Trophoblast cell (in vitro differentiated cells and primary cell): ENCODE measurements around the gene AMN1.
A peak's percentile ranks its signal among the peaks of the same experiment; 100 is the strongest.

Experiments
- DNase-seq, 2 donors: peaks; one replicate each; pipeline ENCODE4 v3.0.0-alpha.2; 2016
- H2AFZ ChIP-seq: 2 replicates; pipeline ENCODE4 v1.6.1; 2013; ENCODE audit warnings: low read length, moderate library complexity, mild to moderate bottlenecking; ENCODE audit not compliant: insufficient read depth, poor library complexity
- H2AK5ac ChIP-seq: 2 replicates; pipeline ENCODE4 v1.6.1; 2013; ENCODE audit warnings: mild to moderate bottlenecking, low read length
- H2BK120ac ChIP-seq: 2 replicates; pipeline ENCODE4 v1.6.1; 2013; ENCODE audit warnings: low read length, mild to moderate bottlenecking, moderate library complexity; ENCODE audit not compliant: insufficient read depth, poor library complexity
- H2BK12ac ChIP-seq: 2 replicates; pipeline ENCODE4 v1.6.1; 2013; ENCODE audit warnings: mild to moderate bottlenecking, low read length, moderate library complexity
- H2BK5ac ChIP-seq: 2 replicates; pipeline ENCODE4 v1.6.1; 2013; ENCODE audit warnings: low read length, low read depth, moderate library complexity, mild to moderate bottlenecking; ENCODE audit not compliant: poor library complexity
- H3K14ac ChIP-seq: 2 replicates; pipeline ENCODE4 v1.6.1; 2013; ENCODE audit warnings: mild to moderate bottlenecking, low read length
- H3K18ac ChIP-seq: 2 replicates; pipeline ENCODE4 v1.6.1; 2013; ENCODE audit warnings: mild to moderate bottlenecking, low read length
- H3K23ac ChIP-seq: 2 replicates; pipeline ENCODE4 v1.6.1; 2013; ENCODE audit warnings: low read length
- H3K27ac ChIP-seq: 2 replicates; pipeline ENCODE4 v1.5.1; 2013; ENCODE audit warnings: low read depth, mild to moderate bottlenecking, inconsistent platforms, low read length, moderate library complexity
- H3K27me3 ChIP-seq: 2 replicates; pipeline ENCODE4 v1.6.1; 2013; ENCODE audit warnings: inconsistent platforms, mild to moderate bottlenecking, low read length, moderate library complexity; ENCODE audit not compliant: insufficient read depth
- H3K36me3 ChIP-seq, 2 experiments: 1 replicate in 1 of 2; 2 replicates in 1 of 2; pipeline ENCODE4 v1.6.1; 2013; ENCODE audit warnings: low read length in 2 of 2, mild to moderate bottlenecking in 2 of 2, moderate library complexity in 1 of 2; ENCODE audit not compliant: insufficient read depth in 2 of 2, control insufficient read depth in 1 of 2
- H3K4ac ChIP-seq: 2 replicates; pipeline ENCODE4 v1.6.1; 2013; ENCODE audit warnings: low read depth, mild to moderate bottlenecking, low read length, moderate library complexity
- H3K4me1 ChIP-seq, 2 experiments: 1 replicate in 1 of 2; 2 replicates in 1 of 2; pipeline ENCODE4 v1.6.1; 2013; ENCODE audit warnings: low read length in 2 of 2, mild to moderate bottlenecking in 2 of 2, moderate library complexity in 1 of 2; ENCODE audit not compliant: insufficient read depth in 2 of 2, control insufficient read depth in 1 of 2
- H3K4me2 ChIP-seq: 2 replicates; pipeline ENCODE4 v1.6.1; 2013; ENCODE audit warnings: inconsistent platforms, mild to moderate bottlenecking, low read length, moderate library complexity
- H3K4me3 ChIP-seq: 2 replicates; pipeline ENCODE4 v1.5.1; 2013; ENCODE audit warnings: mild to moderate bottlenecking, low read depth, low read length, inconsistent platforms
- H3K79me1 ChIP-seq: one replicate; pipeline ENCODE4 v1.6.1; 2013; ENCODE audit warnings: low read length
- H3K79me2 ChIP-seq: 2 replicates; pipeline ENCODE4 v1.6.1; 2013; ENCODE audit warnings: low read length, mild to moderate bottlenecking; ENCODE audit not compliant: control insufficient read depth, insufficient read depth, poor library complexity
- H3K9ac ChIP-seq: 2 replicates; pipeline ENCODE4 v1.6.1; 2013; ENCODE audit warnings: mild to moderate bottlenecking, low read length
- H3K9me3 ChIP-seq: 2 replicates; pipeline ENCODE4 v1.6.1; 2013; ENCODE audit warnings: low read depth, mild to moderate bottlenecking, control low read depth, inconsistent platforms, low read length; ENCODE audit not compliant: insufficient read depth
- H4K12ac ChIP-seq: 2 replicates; pipeline ENCODE4 v1.6.1; 2013; ENCODE audit warnings: low read depth, mild to moderate bottlenecking, low read length, moderate library complexity
- H4K8ac ChIP-seq: 2 replicates; pipeline ENCODE4 v1.6.1; 2013; ENCODE audit warnings: low read depth, mild to moderate bottlenecking, low read length, moderate library complexity
- H4K91ac ChIP-seq: one replicate; pipeline ENCODE4 v1.6.1; 2013; ENCODE audit warnings: low read depth, mild to moderate bottlenecking, low read length, moderate library complexity
- whole genome bisulfite sequencing: extraction: QIAGEN DNeasy Blood & Tissue Kit; methylation state at CpG from one replicate; pipeline ENCODE4 v1.1.7; 2013; ENCODE audit warnings: missing lambda C conversion rate; ENCODE audit not compliant: insufficient read length, insufficient coverage; ENCODE audit errors: extremely low coverage; 5-methylcytosine and 5-hydroxymethylcytosine counted together

Gene AMN1

GRCh38 chr12:31687101-31687527, 41.7 kb downstream of the AMN1 start:
- no CpG with 5 or more reads among the region's 3 CpGs for WGBS

GRCh38 chr12:31685801-31686200, 43.0 kb downstream of the AMN1 start:
- no peak for DNase-seq
- Histone ChIP-seq H3K79me2 (no peaks in the 10 kb centered on the region), H3K27ac (no peak overlapping the region), H2BK120ac (no peak overlapping the region), H2BK12ac (no peak overlapping the region), H3K9me3 (peaks cover 3% of the 10 kb centered on the region), H3K23ac (no peak overlapping the region), H2AK5ac (no peak overlapping the region), H3K4me3 (no peak overlapping the region), H4K91ac (no peak overlapping the region), H3K79me1 (no peaks in the 10 kb centered on the region), H3K18ac (no peak overlapping the region), H3K27me3 (no peaks in the 10 kb centered on the region), H4K8ac (no peak overlapping the region), H2BK5ac (no peak overlapping the region), H2AFZ (no peak overlapping the region), H3K4me1 (no peaks in the 10 kb centered on the region), H3K4ac (no peak overlapping the region), H3K4me2 (no peak overlapping the region), H4K12ac (no peak overlapping the region), H3K9ac (no peak overlapping the region), H3K14ac (no peak overlapping the region), H3K36me3 (peaks cover 0 to 7% of the 10 kb centered on the region in 2 experiments)
- no CpG with 5 or more reads among the region's 3 CpGs for WGBS

More at GRCh38 chr12:31687101-31687527, 41.7 kb downstream of the AMN1 start:
- Histone ChIP-seq H3K9ac (no peak overlapping the region), H3K23ac (no peak overlapping the region), H4K12ac (no peak overlapping the region), H4K8ac (no peak overlapping the region), H4K91ac (no peak overlapping the region), H2AFZ (no peak overlapping the region), H3K79me2 (no peaks in the 10 kb centered on the region), H2AK5ac (no peak overlapping the region), H3K27me3 (no peaks in the 10 kb centered on the region), H3K4me3 (no peak overlapping the region), H3K79me1 (no peaks in the 10 kb centered on the region), H3K4ac (no peak overlapping the region), H3K36me3 (peaks cover 0 to 7% of the 10 kb centered on the region in 2 experiments), H2BK120ac (no peak overlapping the region), H3K4me2 (no peak overlapping the region), H2BK5ac (no peak overlapping the region), H3K14ac (no peak overlapping the region), H2BK12ac (no peak overlapping the region), H3K9me3 (peaks cover 3% of the 10 kb centered on the region), H3K27ac (no peak overlapping the region), H3K4me1 (no peaks in the 10 kb centered on the region), H3K18ac (no peak overlapping the region)
- DNase-seq, result peak in 1 of 2 donors; percentile 3

- Histone ChIP-seq H3K27ac (no peak overlapping the region), H3K4me3 (no peak overlapping the region), H4K12ac (no peak overlapping the region), H3K27me3 (no peaks in the 10 kb centered on the region), H3K14ac (no peak overlapping the region), H3K23ac (no peak overlapping the region), H3K79me1 (no peaks in the 10 kb centered on the region), H2AK5ac (no peak overlapping the region), H3K9me3 (peaks cover 3% of the 10 kb centered on the region), H3K18ac (no peak overlapping the region), H3K4me1 (no peaks in the 10 kb centered on the region), H3K4me2 (no peak overlapping the region), H3K79me2 (no peaks in the 10 kb centered on the region), H4K8ac (no peak overlapping the region), H2AFZ (no peak overlapping the region), H3K36me3 (peaks cover 0 to 7% of the 10 kb centered on the region in 2 experiments), H3K9ac (no peak overlapping the region), H2BK120ac (no peak overlapping the region), H2BK5ac (no peak overlapping the region), H3K4ac (no peak overlapping the region), H2BK12ac (no peak overlapping the region), H4K91ac (no peak overlapping the region)
- DNase-seq, result peak; percentile 58 to 93
- WGBS, result no CpG with 5 or more reads among the region's 10 CpGs
Measured at GRCh38 chr12:31682136-31682962, 46.5 kb downstream of the AMN1 start.

DNA sequence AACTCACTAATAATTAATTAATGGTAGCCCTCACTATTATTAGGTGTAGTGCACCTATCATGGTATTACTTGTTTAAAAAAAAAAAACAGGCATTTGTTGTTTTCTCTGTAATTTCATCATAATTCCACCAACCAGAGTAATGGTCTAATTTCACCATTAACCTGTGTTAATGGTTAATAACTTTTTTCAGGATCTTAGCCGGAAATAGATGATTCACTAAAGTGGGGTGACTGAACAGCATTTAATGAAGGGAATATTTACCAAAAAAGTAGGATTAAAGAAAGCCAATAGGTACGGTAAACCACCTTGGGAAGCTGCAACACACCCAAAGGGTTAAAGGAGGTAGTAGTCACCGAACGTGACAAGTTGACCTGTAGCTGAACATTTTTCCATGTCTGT, 56.3 kb downstream of the AMN1 start:
- Histone ChIP-seq H3K79me1 (peaks cover 1% of the 10 kb centered on the region), H4K12ac (no peak overlapping the region), H3K4me1 (no peaks in the 10 kb centered on the region), H3K4ac (no peak overlapping the region), H3K79me2 (no peaks in the 10 kb centered on the region), H3K9ac (no peak overlapping the region), H2AK5ac (no peak overlapping the region), H3K4me2 (no peak overlapping the region), H4K91ac (no peak overlapping the region), H3K4me3 (no peak overlapping the region), H2BK12ac (no peak overlapping the region), H3K23ac (no peak overlapping the region), H2BK120ac (no peak overlapping the region), H2AFZ (no peak overlapping the region), H3K36me3 (peaks cover 0 to 3% of the 10 kb centered on the region in 2 experiments), H3K14ac (no peak overlapping the region), H3K9me3 (peaks cover 2% of the 10 kb centered on the region), H3K27ac (no peak overlapping the region), H2BK5ac (no peak overlapping the region), H3K27me3 (no peaks in the 10 kb centered on the region), H3K18ac (no peak overlapping the region), H4K8ac (no peak overlapping the region)
- WGBS, result no CpG with 5 or more reads among the region's 4 CpGs
- no peak for DNase-seq
